ENCODE data around the gene KCNJ8. TPM values are rescaled to one million over a fixed set of nuclear protein-coding genes. Genes with fewer than 3 reads are reported as not detected.
"Not testable (repeated sequence)": the region's sequence is repeated elsewhere in the genome, so short reads cannot be mapped to it uniquely, and the experiment has no call there.

Gene KCNJ8
- total and polyA plus RNA-seq, 11 donors: 17.0 to 147 (median 56.5) TPM

GRCh38 chr12:21801522-21802288, 27.2 kb upstream of the KCNJ8 start:
- DNase-seq (no peak), ATAC-seq (no peak)
- intact Hi-C loops (cut with DNase I): no loop called here
- H3K27me3 ChIP-seq: no peaks in the 10 kb centered on the region
- TF ChIP-seq CTCF (IDR thresholded peaks at IDR 0.05): no peak
- TF ChIP-seq POLR2A (IDR thresholded peaks at IDR 0.05): no peak
- H3K4me1 ChIP-seq: peaks cover 0 to 6% (median 0%) of the 10 kb centered on the region in 12 donors
- no peak overlapping the region for H3K4me3 ChIP-seq
- WGBS, 4 donors: 87 to 94% (median 88%) methylated on average over 4 of the region's 4 CpGs
- H3K27ac ChIP-seq: no peak overlapping the region
- peaks cover 0 to 56% (median 20%) of the 10 kb centered on the region in 9 donors for H3K36me3 ChIP-seq
- no peaks in the 10 kb centered on the region for H3K9me3 ChIP-seq

- Histone ChIP-seq H3K4me3 (no peak overlapping the region), H3K9me3 (no peaks in the 10 kb centered on the region), H3K27ac (no peak overlapping the region), H3K36me3 (peaks cover 0 to 39% (median 8%) of the 10 kb centered on the region in 9 donors), H3K27me3 (no peaks in the 10 kb centered on the region), H3K4me1 (peaks cover 0 to 6% (median 0%) of the 10 kb centered on the region in 12 donors)
- ATAC-seq: no peak
- no peak for DNase-seq
- WGBS, 4 donors: 45 to 63% (median 54%) methylated on average over 1 of the region's 1 CpG
- no peak for TF ChIP-seq POLR2A (IDR thresholded peaks at IDR 0.05)
- TF ChIP-seq CTCF (IDR thresholded peaks at IDR 0.05): no peak
- intact Hi-C loops (cut with DNase I): no loop called here
Observed at GRCh38 chr12:21800011-21800410, 25.5 kb upstream of the KCNJ8 start.

- Histone ChIP-seq H3K36me3 (peaks cover 0 to 19% (median 0%) of the 10 kb centered on the region in 9 donors), H3K27ac (peak overlapping the region in 3 of 12 donors; percentile 2 to 43 (median 25)), H3K4me1 (peaks cover 0 to 6% (median 0%) of the 10 kb centered on the region in 12 donors), H3K4me3 (no peak overlapping the region), H3K27me3 (no peaks in the 10 kb centered on the region), H3K9me3 (peaks cover 0 to 8% (median 0%) of the 10 kb centered on the region in 12 donors)
- no peak for TF ChIP-seq CTCF (IDR thresholded peaks at IDR 0.05)
- TF ChIP-seq POLR2A (IDR thresholded peaks at IDR 0.05): no peak
- DNase-seq (no peak), ATAC-seq (peak; percentile 20 to 78 (median 65))
- intact Hi-C loops (cut with DNase I): no loop called here
- 30 to 52% (median 41%) methylated on average over 1 of the region's 1 CpG for WGBS, 4 donors
Observed at GRCh38 chr12:21797539-21797938, 23.0 kb upstream of the KCNJ8 start.

- H3K27me3 ChIP-seq: no peaks in the 10 kb centered on the region
- peaks cover 0 to 14% (median 0%) of the 10 kb centered on the region in 12 donors for H3K9me3 ChIP-seq
- no peak overlapping the region for H3K4me3 ChIP-seq
- 87 to 96% (median 91%) methylated on average over 10 of the region's 10 CpGs for WGBS, 4 donors
- TF ChIP-seq POLR2A (IDR thresholded peaks at IDR 0.05) (no peak), CTCF (IDR thresholded peaks at IDR 0.05) (no peak)
- intact Hi-C loops (cut with DNase I): no loop called here
- H3K27ac ChIP-seq: no peak overlapping the region
- ATAC-seq (no peak), DNase-seq (no peak)
- peaks cover 0 to 6% (median 0%) of the 10 kb centered on the region in 12 donors for H3K4me1 ChIP-seq
- H3K36me3 ChIP-seq: peaks cover 0 to 7% (median 0%) of the 10 kb centered on the region in 9 donors
Observed at GRCh38 chr12:21795648-21796328, 21.3 kb upstream of the KCNJ8 start.

GRCh38 chr12:21794807-21795595, 20.5 kb upstream of the KCNJ8 start:
- DNase-seq: peak in 1 of 5 donors; percentile 48
- WGBS, 4 donors: 81 to 84% (median 84%) methylated on average over 5 to 8 of the region's 8 CpGs
- H3K4me1 ChIP-seq; intact Hi-C loops (cut with DNase I); ATAC-seq; H3K27me3 ChIP-seq; H3K36me3 ChIP-seq; H3K27ac ChIP-seq; H3K4me3 ChIP-seq: not testable (repeated sequence)
- H3K9me3 ChIP-seq: peaks cover 0 to 22% (median 0%) of the 10 kb centered on the region in 12 donors

GRCh38 chr12:21789687-21790086, 15.2 kb upstream of the KCNJ8 start:
- 86 to 89% (median 87%) methylated on average over 4 of the region's 4 CpGs for WGBS, 4 donors
- ATAC-seq; H3K27me3 ChIP-seq; H3K36me3 ChIP-seq; H3K27ac ChIP-seq; DNase-seq; intact Hi-C loops (cut with DNase I); H3K4me3 ChIP-seq: not testable (repeated sequence)
- Histone ChIP-seq H3K9me3 (peaks cover 0 to 23% (median 0%) of the 10 kb centered on the region in 12 donors), H3K4me1 (peaks cover 0 to 23% (median 3%) of the 10 kb centered on the region in 12 donors)

Data from heart left ventricle (tissue), 16 donors.